ENCODE data around the gene ODF2L. TPM values are rescaled to one million over a fixed set of nuclear protein-coding genes. Genes with fewer than 3 reads are reported as not detected.

ODF2L gene
- total RNA-seq, 1 donor from 2014 or later, result 84.5 TPM

- no peak for TF ChIP-seq CTCF (IDR thresholded peaks at IDR 0.05; ENCODE audit: unreplicated experiment)
- no peaks in the 10 kb centered on the region for H3K27me3 Mint-ChIP-seq (ENCODE audit: unreplicated experiment)
- DNase-seq (ENCODE audit: low spot score), result no peak
- no peaks in the 10 kb centered on the region for H3K36me3 Mint-ChIP-seq (ENCODE audit: low read depth, unreplicated experiment)
- no peaks in the 10 kb centered on the region for H3K4me1 Mint-ChIP-seq (ENCODE audit: unreplicated experiment)
- H3K27ac Mint-ChIP-seq (ENCODE audit: unreplicated experiment), result no peak overlapping the region
- H3K9me3 Mint-ChIP-seq (ENCODE audit: unreplicated experiment), result no peaks in the 10 kb centered on the region
- H3K4me3 Mint-ChIP-seq (ENCODE audit: unreplicated experiment), result no peak overlapping the region
Observed at GRCh38 chr1:86435327-86435726, 39.2 kb upstream of the ODF2L start.

- Mint-ChIP-seq H3K36me3 (ENCODE audit: low read depth, unreplicated experiment) (no peaks in the 10 kb centered on the region), H3K4me1 (ENCODE audit: unreplicated experiment) (no peaks in the 10 kb centered on the region), H3K9me3 (ENCODE audit: unreplicated experiment) (no peaks in the 10 kb centered on the region), H3K27me3 (ENCODE audit: unreplicated experiment) (no peaks in the 10 kb centered on the region), H3K4me3 (ENCODE audit: unreplicated experiment) (no peak overlapping the region), H3K27ac (ENCODE audit: unreplicated experiment) (no peak overlapping the region)
- no peak for TF ChIP-seq CTCF (IDR thresholded peaks at IDR 0.05; ENCODE audit: unreplicated experiment)
- DNase-seq (ENCODE audit: low spot score), result no peak
Observed at GRCh38 chr1:86434059-86434458, 37.9 kb upstream of the ODF2L start.

GRCh38 chr1:86430376-86430775 lies 34.3 kb upstream of the ODF2L start:
- no peak for DNase-seq (ENCODE audit: low spot score)
- TF ChIP-seq CTCF (IDR thresholded peaks at IDR 0.05; ENCODE audit: unreplicated experiment), result no peak
- H3K27ac Mint-ChIP-seq (ENCODE audit: unreplicated experiment), result no peak overlapping the region
- H3K27me3 Mint-ChIP-seq (ENCODE audit: unreplicated experiment), result no peaks in the 10 kb centered on the region
- no peaks in the 10 kb centered on the region for H3K4me1 Mint-ChIP-seq (ENCODE audit: unreplicated experiment)
- no peak overlapping the region for H3K4me3 Mint-ChIP-seq (ENCODE audit: unreplicated experiment)
- H3K9me3 Mint-ChIP-seq (ENCODE audit: unreplicated experiment), result no peaks in the 10 kb centered on the region
- H3K36me3 Mint-ChIP-seq (ENCODE audit: low read depth, unreplicated experiment), result no peaks in the 10 kb centered on the region

- H3K4me1 Mint-ChIP-seq (ENCODE audit: unreplicated experiment), result no peaks in the 10 kb centered on the region
- H3K9me3 Mint-ChIP-seq (ENCODE audit: unreplicated experiment), result no peaks in the 10 kb centered on the region
- TF ChIP-seq CTCF (IDR thresholded peaks at IDR 0.05; ENCODE audit: unreplicated experiment), result no peak
- no peak for DNase-seq (ENCODE audit: low spot score)
- no peak overlapping the region for H3K4me3 Mint-ChIP-seq (ENCODE audit: unreplicated experiment)
- H3K27me3 Mint-ChIP-seq (ENCODE audit: unreplicated experiment), result no peaks in the 10 kb centered on the region
- no peak overlapping the region for H3K27ac Mint-ChIP-seq (ENCODE audit: unreplicated experiment)
- H3K36me3 Mint-ChIP-seq (ENCODE audit: low read depth, unreplicated experiment), result no peaks in the 10 kb centered on the region
Observed at GRCh38 chr1:86429835-86430234, 33.7 kb upstream of the ODF2L start.

GRCh38 chr1:86429122-86429725 lies 33.1 kb upstream of the ODF2L start:
- Mint-ChIP-seq H3K27ac (ENCODE audit: unreplicated experiment) (no peak overlapping the region), H3K9me3 (ENCODE audit: unreplicated experiment) (no peaks in the 10 kb centered on the region), H3K4me3 (ENCODE audit: unreplicated experiment) (no peak overlapping the region), H3K4me1 (ENCODE audit: unreplicated experiment) (no peaks in the 10 kb centered on the region), H3K27me3 (ENCODE audit: unreplicated experiment) (no peaks in the 10 kb centered on the region), H3K36me3 (ENCODE audit: low read depth, unreplicated experiment) (no peaks in the 10 kb centered on the region)
- no peak for DNase-seq (ENCODE audit: low spot score)
- no peak for TF ChIP-seq CTCF (IDR thresholded peaks at IDR 0.05; ENCODE audit: unreplicated experiment)

Measured in endothelial cell (in vitro differentiated cells).